NCI-H146 (cell line): ENCODE data around the gene ZEB2.
"Not testable (repeated sequence)": the region's sequence is repeated elsewhere in the genome, so short reads cannot be mapped to it uniquely, and the experiment has no call there.

Experiments used
- DNase-seq: peaks from one replicate; lab custom pipeline; 2025; lab: John Stamatoyannopoulos, UW

The ZEB2 gene

GRCh38 chr2:144381716-144382115 lies 138.2 kb downstream of the ZEB2 start:
- no peak for DNase-seq

DNA sequence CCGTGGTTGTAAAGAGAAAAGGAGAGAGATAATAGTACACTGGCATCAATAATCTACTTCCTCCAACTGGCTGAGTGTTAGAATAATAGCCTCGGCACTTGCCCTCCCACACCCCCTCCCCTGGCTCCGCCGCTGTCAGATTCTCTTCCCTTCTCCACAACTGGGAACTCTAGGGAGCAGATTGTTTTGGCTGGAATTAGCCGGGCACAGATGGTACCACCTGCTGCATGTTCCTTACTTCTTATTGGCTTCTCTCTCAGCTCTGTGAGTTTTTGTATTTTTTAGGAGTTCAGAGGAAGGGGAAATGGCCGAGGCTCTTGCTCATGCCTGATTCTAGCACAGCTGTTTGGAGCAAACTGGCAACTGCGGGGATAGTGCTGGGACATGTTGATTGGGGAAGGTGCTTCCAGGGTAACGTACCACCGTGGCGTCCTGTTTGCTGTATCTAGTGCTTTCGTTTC lies 140.0 kb downstream of the ZEB2 start:
- DNase-seq, result no peak

GRCh38 chr2:144378551-144378950 lies 141.4 kb downstream of the ZEB2 start:
- no peak for DNase-seq

DNA sequence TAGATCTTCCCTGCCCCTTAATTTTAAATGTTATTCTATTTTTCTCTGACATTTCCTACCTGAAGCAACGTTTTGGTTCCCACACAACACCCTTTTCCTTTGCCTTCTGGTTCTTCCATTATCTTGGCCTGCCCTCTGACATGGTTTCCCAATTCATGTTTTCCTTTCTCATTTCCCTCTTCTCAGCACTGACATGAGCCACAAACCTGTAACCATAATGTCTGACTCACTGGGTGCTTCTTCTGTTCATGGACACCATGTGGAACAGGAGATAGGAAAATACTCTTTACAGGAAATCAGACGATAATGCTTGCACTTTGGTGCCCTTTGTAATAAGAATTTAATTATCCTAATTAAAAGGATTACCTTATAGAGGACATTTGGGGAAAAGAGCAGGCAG lies 142.0 kb downstream of the ZEB2 start:
- no peak for DNase-seq

- DNase-seq, result no peak
Observed at GRCh38 chr2:144376926-144377325, 143.0 kb downstream of the ZEB2 start.

- no peak for DNase-seq
Observed at GRCh38 chr2:144376460-144376859, 143.5 kb downstream of the ZEB2 start.

- no peak for DNase-seq
Observed at GRCh38 chr2:144374163-144374661, 145.7 kb downstream of the ZEB2 start.

DNA sequence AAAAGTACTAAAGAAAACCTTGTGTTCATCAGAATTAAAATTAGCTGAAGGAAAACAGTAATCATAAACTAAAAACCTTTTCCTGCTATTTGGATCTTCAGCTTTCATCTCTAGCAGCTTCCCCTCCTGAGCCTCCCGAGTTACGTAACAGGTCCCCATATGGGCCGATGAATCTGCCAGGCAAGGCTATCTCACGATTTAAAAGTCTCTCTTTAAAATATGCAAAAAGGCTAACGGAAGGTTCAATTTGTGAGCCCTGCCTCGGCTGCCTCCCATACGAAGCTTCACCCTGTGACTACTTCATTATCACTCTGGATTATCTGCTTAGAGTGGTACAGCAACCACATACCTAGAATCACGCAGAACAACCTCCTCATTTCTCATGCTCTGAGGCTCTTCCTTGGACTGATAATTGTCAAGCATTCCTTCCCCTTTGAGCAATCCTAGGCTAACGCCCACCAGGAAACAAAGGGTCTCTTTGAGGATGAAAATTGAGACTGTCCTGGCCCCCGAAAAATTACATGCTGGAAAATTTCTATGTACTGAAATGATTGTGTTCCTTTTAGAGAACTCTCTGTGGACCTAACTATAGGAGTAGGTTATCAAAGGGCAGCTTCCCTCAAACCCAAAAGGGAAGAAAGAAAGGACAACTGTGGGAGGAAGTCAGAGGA lies 147.4 kb downstream of the ZEB2 start:
- DNase-seq, result no peak

DNA sequence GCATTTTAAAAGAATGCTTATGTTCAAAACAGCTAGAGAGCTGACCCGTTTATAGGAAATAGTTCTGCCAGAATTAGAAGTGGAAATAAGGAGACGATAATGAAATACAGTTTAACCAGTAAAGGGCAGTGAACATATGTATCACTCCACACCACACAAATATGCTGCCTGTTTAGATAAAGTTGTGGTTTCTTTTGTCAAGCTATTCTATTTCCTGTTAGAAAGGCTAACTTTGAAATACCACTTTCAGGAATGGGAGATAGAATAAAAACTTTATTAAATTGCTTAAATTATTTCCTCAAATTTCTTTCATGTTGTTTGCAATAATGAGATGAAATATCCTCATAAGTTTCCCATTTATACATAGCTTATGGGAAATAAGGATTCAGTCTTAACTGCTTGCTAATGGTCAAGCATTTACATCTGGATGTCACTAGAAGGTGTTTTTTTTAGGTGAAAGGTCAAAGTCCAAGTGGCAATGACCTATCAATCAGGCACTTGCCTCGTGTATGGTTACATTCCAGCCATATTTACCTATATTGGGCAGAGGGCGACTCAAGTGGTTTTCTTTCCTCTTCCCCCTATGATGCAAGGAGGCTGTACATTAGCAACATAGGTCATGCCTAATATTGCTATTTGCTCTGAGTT lies 148.9 kb downstream of the ZEB2 start:
- no peak for DNase-seq

DNA sequence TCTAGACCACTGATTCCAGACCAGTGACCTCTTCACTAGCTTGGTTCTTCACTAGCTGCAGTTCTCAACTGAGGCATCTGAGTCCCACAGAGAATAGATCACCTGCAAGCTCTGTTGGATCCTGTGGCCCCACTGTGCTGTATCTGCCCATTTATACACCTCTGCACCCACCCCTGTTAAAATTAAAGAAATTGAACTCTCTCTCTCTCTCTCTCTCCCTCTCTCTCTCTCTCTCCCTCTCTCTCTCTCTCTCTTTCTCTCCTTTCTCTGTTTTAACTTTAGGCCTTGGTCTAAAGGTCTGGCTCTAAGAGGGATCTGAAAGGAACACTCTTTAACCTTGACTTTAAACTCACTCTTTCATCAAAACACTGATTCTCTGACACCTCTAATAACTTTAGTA lies 150.5 kb downstream of the ZEB2 start:
- no peak for DNase-seq

- DNase-seq, result no peak
Observed at GRCh38 chr2:144366825-144367429, 153.0 kb downstream of the ZEB2 start.

DNA sequence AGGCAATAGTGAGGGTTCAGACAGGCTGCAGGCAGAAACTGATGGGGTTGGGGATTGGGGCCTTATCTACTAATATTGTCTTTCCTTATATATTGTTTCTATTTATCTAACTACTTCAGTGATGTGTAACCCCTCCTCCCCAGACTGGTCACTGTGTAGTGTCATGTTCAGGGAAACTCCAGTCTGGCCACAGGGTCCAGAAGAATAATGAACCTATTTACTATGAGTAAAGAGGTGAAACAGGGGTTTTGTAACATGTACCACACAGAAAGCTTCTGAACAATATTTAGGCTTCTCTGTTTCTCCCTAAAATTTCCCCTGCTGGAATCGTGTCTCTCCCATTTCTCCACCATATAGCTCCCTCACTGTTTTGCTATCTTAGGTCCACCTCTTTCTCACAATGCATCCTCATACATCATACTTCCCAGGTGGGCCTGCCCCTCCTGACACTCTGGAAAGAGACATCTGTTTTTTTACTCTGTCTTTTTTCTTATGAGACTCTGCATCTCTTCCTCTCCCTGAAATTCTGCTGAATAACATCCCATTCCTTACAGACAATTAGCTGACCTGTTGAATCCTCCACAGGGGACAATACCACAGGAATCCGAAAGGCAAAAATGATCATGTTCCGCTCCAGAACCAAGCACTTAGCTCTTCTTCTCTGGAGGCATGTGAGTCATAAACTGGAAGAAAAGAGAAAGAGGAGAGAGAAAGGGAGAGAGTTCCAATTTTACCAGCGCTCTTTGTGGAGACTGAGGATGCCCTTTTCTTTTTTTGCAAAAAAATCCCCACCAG lies 154.8 kb downstream of the ZEB2 start:
- DNase-seq, result no peak

GRCh38 chr2:144364247-144364646 lies 155.7 kb downstream of the ZEB2 start:
- not testable (repeated sequence) for DNase-seq

DNA sequence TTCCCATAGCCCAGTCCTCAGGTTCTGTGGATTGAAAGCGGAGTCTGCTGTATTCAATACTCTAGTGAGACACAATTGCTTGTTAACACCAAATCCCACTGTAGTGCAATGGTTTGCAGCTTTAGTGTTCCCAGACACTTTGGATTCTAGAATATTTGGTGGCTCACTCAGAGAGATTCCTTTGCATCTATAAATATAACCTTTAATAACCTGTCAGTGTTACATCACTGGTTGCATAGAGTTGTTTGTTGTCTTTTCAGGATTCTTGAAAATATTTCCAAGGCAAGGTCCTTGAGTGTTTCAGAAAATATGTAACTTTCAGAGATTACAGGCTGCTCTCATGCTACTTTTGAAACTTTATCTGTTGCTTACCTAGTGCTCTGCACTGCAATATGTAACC lies 157.5 kb downstream of the ZEB2 start:
- DNase-seq, result no peak

- DNase-seq, result no peak
Observed at GRCh38 chr2:144361742-144362141, 158.2 kb downstream of the ZEB2 start.

DNA sequence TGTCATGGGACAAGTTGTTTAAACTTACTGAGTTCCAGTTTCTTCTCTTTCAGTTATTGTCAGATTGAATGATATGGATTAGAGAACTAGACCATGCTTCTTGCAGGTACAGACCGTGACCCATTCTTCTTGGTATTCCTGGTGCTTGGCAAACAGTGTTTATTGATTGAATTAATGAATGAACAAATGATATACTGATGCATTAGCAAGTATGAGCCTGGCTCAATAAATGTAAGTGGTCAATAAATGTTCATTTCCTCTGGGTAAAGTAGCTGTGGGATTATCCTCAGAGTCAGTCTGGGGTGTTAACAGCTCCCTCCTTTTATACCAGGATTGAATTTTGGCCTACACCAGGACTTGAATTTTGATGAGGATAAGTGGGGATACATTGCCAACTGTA lies 160.2 kb downstream of the ZEB2 start:
- DNase-seq, result no peak

DNA sequence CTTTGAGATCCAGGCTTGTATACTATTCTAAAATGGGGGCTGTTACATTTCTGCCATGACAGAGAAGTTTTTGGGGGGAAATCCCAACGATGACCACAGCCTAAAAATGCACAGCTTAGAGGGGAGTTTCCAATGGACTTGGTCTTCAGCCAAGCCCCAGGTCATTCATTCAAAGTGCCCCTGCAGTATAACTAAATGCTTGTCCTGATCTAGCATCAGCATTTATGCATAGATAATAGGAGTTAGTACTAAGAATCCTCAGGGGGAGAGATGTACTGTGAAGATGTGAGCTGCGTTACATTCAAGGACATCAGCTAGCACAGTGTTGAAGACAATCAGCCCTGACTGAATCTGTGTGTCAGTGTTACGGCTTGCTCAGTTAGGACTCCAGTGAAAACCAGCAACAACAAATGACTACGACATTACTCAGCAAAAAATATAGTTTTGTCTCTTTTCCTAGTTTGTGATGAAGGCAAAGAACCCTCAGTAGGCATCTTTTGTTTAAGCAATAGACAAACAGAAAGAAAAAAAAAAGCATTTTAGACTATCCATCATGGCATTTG lies 160.9 kb downstream of the ZEB2 start:
- no peak for DNase-seq

DNA sequence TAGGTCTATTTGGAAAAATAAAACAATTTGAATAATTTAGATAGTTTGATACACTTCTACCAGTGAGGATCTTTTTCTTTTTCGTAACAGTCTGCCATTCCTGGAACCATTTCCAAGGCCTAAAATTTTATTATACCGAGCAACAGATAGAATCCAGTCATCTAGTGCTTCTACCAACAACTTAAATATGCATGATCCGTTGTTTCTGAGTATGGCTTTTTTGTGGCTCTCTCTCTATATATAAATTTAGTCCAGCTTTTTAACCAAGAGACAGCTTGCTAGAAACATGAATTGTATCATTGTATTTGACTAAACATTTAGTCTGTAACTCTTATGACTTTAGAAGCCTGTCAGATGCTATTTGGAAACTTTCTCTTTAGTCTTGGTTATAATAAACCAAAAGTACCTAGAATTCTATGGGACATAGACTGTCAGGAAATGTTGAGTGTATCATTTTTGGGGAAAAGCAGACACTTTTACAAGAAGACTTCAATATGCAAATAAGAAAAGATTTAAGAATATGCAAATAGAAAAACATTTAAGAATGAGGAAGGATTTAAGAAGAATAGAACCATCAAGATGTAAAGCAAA lies 161.4 kb downstream of the ZEB2 start:
- no peak for DNase-seq

DNA sequence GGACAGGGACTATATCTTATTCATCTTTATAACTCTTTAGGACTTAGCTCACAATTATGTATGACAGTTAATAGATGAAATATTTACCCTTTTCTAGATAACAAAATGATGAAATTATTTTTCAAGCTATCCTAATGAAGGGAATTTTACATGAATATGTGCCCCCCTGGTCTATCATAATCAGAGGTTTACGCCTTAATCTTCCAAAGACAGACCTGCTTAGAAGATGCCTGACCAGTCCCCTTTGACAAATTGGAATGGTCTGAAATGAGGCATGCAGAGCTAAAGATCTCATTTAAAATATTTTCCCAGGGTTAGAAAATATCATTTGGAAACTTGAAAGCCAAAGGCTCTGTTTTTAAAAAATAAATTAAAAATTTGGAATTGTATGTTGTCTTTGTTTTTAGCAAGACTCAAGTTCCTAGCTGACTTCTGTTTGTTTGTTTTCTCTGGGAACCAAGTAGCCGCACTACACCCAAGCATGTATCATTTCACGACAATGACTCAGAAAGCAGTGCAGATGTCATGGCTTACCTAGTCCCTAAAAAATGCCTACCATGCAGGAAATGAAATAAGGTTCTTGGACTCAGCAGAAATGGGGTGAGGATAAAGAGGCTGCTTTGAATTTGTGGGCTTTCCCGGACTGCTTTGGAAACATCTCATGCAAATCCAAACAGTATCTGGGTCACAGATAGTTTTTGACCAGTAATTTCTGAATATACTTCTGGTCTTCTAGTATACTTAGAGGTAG lies 162.1 kb downstream of the ZEB2 start:
- DNase-seq, result no peak

DNA sequence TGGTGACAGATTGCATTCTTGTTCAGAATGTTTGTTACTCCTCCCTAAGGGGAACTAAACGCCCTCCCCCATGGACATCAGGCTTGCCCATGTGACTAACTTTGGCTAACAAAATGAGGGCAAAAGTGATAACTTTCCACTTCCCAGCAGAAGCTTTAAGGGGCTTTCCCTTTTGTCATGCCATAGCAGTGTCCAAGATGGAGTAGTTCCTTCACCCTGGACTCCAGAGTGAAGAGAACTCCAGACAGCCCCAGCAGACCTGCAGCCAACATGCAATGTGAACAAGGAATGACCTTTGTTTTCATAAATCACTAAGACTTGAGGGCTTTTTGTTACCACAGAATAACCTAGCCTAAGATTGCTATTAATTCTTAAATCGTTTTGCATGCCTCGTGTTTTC lies 163.5 kb downstream of the ZEB2 start:
- DNase-seq, result no peak

GRCh38 chr2:144354953-144355352 lies 165.0 kb downstream of the ZEB2 start:
- DNase-seq, result no peak
